ENCODE results near the gene TMCO6.
"Not testable (repeated sequence)": the region's sequence is repeated elsewhere in the genome, so short reads cannot be mapped to it uniquely, and the experiment has no call there.

TMCO6 gene

GRCh38 chr5:140639148-140639981 lies at the start of gene TMCO6:
Gene TMCO6 (plus strand): TSS chr5:140639451. CDS start chr5:140639528, 77 bp downstream.
- peak; percentile 79 for DNase-seq

- no peak for DNase-seq
Measured at GRCh38 chr5:140590861-140591260, 48.4 kb upstream of the TMCO6 start.

GRCh38 chr5:140591747-140592372 lies 47.4 kb upstream of the TMCO6 start:
- DNase-seq: no peak

- not testable (repeated sequence) for DNase-seq
Measured at GRCh38 chr5:140593070-140593469, 46.2 kb upstream of the TMCO6 start.

DNA sequence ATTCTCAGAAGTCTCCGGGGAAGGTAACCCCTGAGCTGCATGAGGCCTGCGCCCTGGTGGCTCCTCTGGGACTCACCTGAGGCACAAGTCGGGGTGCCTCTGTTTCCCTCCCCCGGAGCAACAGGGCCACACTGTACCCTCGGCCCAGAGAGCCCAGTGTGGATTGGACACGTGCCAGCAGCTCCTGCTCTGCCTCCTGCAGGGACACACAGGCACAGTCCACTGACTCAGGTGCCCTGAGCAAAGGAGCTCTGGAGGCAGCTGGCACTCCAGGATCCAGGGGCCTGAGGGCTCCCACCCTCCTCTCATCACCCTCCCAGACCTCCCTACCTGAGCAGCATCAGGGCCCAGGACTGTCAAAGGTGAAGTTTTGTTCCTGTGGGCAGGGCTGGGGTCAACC lies 45.1 kb upstream of the TMCO6 start:
- no peak for DNase-seq

- no peak for DNase-seq
Measured at GRCh38 chr5:140595538-140596300, 43.5 kb upstream of the TMCO6 start.

DNA sequence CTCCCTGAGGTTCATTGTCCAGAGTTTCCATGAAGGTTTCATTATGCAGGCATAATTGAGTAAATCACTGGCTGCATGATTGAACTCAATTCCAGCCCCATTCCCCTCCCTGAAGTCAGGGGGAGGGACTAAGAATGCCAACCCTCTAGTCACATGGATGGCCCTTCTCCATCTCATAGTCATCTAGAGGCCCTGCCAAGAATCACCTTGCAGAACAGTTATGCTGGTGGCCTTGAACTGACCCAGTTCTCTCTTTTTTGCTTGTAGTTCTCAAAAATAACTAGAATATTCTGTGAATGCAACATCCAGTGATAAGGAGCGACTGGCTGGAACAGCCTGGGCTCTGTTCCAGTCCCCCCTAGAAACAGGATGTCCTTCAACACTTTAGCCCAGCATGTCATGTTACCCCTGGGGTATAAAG lies 42.9 kb upstream of the TMCO6 start:
- no peak for DNase-seq

DNA sequence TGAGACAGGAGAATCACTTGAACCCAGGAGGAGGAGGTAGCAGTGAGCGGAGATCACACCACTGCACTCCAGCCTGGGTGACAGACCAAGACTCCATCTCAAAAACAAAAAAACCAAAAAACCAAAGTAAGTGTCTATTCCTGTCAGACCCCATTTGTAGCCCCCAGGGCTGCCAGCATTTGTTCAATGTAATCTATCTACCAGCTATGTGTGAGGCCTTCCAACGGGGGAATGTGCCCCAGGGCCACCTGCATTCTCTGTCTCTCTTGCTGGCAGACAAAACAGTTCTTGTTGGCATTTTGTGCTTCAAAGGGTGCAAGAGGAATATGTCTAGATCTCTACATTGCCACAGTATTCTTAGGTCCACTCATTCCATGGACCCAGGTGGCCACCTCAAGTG lies 40.4 kb upstream of the TMCO6 start:
- DNase-seq: no peak

GRCh38 chr5:140600096-140600495 lies 39.2 kb upstream of the TMCO6 start:
- DNase-seq: no peak

DNA sequence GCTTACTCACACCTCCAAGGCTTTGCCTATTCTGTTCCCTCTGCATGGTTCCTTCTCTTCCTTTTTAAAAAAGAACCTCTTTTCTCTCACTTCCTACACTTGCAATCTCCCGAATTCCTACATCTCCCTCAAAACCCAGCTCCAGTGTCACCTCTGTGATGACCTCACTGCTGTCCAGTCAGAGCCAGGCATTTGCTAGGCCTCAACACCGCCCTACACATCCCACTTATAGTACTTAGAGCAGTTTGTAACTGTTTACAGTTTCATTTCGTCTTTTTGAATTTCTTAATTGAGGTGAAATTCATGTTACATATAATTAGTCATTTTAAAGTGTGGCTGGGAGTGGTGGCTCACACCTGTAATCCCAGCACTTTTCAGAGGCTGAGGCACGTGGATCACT lies 37.1 kb upstream of the TMCO6 start:
- DNase-seq: no peak

DNA sequence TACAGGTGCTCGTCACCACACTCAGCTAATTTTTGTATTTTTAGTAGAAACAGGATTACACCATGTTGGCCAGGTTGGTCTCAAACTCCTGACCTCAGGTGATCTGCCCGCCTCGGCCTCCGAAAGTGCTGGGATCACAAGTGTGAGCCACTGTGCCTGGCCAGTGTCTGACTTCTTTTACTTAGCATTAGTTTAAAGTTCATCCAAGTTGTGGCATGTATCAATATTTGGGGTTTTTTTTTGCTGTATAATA lies 35.9 kb upstream of the TMCO6 start:
- not testable (repeated sequence) for DNase-seq

DNA sequence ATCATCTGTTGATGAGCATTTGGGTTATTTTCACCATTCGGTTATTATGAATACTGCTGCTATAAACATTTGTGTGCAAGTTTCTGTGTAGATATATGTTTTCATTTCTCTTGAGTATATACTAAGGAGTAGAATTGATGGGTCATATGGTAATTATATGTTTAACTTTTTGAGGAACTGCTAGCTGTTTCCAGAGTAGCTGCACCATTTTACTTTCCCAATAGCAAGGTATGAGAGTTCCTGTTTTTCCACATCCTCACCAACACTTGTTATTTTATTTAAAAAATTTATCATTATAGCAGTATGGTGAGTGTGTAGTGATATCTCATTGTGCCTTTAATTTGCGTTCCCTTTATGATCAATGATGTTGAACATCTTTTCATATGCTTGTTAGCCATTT lies 35.5 kb upstream of the TMCO6 start:
- no peak for DNase-seq

DNA sequence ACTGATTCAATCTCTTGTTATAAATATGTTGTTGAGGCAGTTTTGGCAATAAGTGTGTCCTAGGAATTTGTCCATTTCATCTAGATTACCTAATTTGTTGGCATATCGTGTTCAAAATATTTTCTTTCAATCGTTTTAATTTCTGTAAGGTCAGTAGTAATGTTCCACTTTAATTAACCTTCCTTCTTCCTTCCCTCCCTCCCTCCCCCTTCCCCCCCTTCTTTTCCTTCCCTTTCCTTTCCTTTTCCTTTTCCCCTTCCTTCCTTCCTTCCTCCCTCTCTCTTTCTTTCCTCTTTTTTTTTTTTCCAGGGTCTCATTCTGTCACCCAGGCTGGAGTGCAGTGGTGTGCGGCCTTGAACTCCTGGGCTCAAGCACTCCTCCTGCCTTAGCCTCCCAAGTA lies 33.4 kb upstream of the TMCO6 start:
- no peak for DNase-seq

GRCh38 chr5:140607031-140607430 lies 32.2 kb upstream of the TMCO6 start:
- no peak for DNase-seq

- DNase-seq: no peak
Measured at GRCh38 chr5:140608722-140609121, 30.5 kb upstream of the TMCO6 start.

DNA sequence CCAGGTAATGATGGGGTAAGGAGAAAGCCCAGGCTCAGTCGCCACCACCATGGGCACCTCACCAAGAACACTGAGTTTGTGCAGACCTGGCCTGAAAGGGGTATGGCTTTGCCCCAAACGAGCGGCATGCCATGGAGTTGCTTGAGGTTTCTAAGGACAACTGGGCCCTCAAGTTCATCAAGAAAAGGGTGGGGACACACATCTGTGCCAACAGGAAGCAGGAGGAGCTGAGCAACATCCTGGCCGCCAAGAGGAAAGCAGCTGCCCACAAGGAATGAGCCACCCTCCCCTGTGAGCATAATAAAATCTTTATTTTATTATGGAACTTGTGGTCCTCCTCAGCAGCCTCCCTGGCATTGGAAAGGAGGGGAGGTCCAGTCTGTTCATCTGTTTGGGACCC lies 30.1 kb upstream of the TMCO6 start:
- no peak for DNase-seq

- no peak for DNase-seq
Measured at GRCh38 chr5:140611020-140611521, 28.2 kb upstream of the TMCO6 start.

- DNase-seq: no peak
Measured at GRCh38 chr5:140622301-140622700, 16.9 kb upstream of the TMCO6 start.

GRCh38 chr5:140623061-140623460 lies 16.2 kb upstream of the TMCO6 start:
- not testable (repeated sequence) for DNase-seq

DNA sequence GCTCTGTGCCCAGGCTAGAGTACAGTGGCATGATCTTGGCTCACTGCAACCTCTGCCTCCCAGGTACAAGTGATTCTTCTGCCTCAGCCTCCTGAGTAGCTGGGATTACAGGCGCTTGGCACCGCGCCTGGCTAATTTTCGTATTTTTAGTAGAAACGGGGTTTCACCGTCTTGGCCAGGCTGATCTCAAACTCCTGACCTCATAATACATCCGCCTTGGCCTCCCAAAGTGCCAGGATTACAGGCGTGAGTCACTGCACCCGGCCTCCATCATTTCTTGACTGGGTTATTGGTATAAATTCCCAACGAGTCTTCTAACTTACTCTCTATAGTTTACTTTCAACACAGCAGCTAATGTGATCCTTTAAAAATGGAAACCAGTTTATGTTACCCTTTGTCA lies 14.4 kb upstream of the TMCO6 start:
- not testable (repeated sequence) for DNase-seq

- DNase-seq: no peak
Measured at GRCh38 chr5:140627972-140628371, 11.3 kb upstream of the TMCO6 start.

DNA sequence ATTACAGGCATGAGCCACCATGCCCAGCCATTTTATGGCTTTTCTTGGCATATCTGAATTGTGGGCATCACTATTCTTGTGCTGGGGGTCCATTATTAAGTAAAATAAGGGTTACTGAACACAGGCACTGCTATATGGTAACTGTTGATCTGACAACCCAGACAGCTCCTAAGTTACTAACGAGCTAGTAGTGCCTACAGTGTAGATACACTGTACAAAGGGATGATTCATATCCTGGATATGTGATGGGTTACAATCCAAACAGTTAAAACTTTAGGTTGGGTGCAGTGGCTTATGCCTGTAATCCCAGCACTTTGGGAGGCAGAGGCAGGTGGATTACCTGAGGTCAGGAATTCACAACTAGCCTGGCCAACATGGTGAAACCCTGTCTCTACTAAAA lies 10.5 kb upstream of the TMCO6 start:
- DNase-seq: no peak

DNA sequence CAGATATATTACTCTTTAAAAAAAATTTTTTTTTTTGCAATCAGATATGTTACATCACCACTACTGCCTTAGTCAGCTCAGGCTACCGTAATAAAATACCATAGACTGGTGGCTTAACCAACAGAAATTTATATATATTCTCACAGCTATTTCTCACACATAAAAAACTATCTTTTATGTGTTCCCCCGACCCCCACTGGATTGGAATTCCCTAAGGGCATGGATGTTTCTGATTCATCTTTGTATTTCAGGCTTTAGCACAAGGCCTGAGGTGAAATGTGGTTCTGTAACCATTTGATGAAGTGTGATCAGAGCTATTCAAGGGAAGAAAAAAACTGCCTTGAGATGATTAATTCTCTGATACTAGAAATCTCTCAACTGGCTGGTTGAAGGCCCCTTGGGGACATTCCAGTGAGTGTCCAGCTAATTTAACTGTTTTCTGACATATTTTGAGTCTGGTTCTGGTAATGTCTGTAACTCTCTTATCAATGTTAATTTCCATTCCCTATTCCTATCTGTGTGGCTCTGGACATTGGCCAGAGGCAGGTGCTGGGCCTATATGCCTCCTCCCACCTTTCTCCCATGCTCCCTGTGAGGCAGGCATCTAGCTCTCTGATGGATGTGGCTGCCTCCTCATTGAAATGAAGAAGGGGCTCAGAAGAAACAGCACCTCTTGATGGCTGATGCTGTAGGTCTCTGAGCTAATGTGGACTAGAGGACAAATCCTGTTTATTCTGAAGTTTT lies 8.8 kb upstream of the TMCO6 start:
- DNase-seq: no peak

Measured in NCI-H1436 treated with DMSO at 0.1 percent for 48 hours (cell line).